CD14-positive monocyte (primary cell): ENCODE results near the gene NEK9. TPM values are rescaled to one million over a fixed set of nuclear protein-coding genes. Genes with fewer than 3 reads are reported as not detected.

Source experiments
- DNase-seq, 3 donors: peaks; one replicate each; pipeline ENCODE4 v3.0.0-alpha.2; 2011 to 2022
- H2AFZ ChIP-seq: 2 replicates; pipeline ENCODE4 v1.6.0; 2012; ENCODE audit warnings: mild to moderate bottlenecking, low read depth, low read length, inconsistent platforms; ENCODE audit not compliant: insufficient read depth, poor library complexity, severe bottlenecking
- H3K27ac ChIP-seq, 2 donors: 1 replicate in 1 of 2; 2 replicates in 1 of 2; pipeline ENCODE4 v1.5.1; 2012 to 2013; ENCODE audit warnings: low read length in 2 of 2, control low read depth in 1 of 2, inconsistent platforms in 1 of 2, low read depth in 1 of 2, mild to moderate bottlenecking in 1 of 2
- H3K27me3 ChIP-seq, 2 donors: one replicate each; pipeline versions ENCODE4 v1.6.0 to v1.6.1; 2011 to 2013; ENCODE audit warnings: low read length in 2 of 2; ENCODE audit not compliant: control insufficient read depth in 2 of 2, insufficient read depth in 2 of 2
- H3K36me3 ChIP-seq, 2 donors: replicated peaks in 1 of 2; 1 replicate in 1 of 2; 2 replicates in 1 of 2; pipeline versions ENCODE4 v1.5.1 to v1.6.1; 2012 to 2013; ENCODE audit warnings: low read length in 2 of 2, control low read depth in 1 of 2, inconsistent platforms in 1 of 2, mild to moderate bottlenecking in 1 of 2; ENCODE audit not compliant: insufficient read depth in 2 of 2, control insufficient read depth in 1 of 2
- H3K4me1 ChIP-seq, 2 donors: 1 replicate in 1 of 2; 2 replicates in 1 of 2; pipeline versions ENCODE4 v1.5.1 to v1.6.1; 2012 to 2013; ENCODE audit warnings: low read length in 2 of 2, control low read depth in 1 of 2, inconsistent platforms in 1 of 2, mild to moderate bottlenecking in 1 of 2, moderate library complexity in 1 of 2; ENCODE audit not compliant: insufficient read depth in 2 of 2, control insufficient read depth in 1 of 2
- H3K4me2 ChIP-seq: replicated peaks from 2 replicates; pipeline ENCODE3; 2012; ENCODE audit warnings: low read length, moderate library complexity, mild to moderate bottlenecking; ENCODE audit not compliant: poor library complexity, severe bottlenecking; ENCODE audit errors: extremely low read depth
- H3K4me3 ChIP-seq, 3 experiments: fragments of 200-600 bp in 1 of 3; sonication (generic) in 1 of 3; replicated peaks in 1 of 3; 1 replicate in 2 of 3; 2 replicates in 1 of 3; pipeline ENCODE4 v1.5.1; 2011 to 2013; ENCODE audit warnings: low read length in 3 of 3, mild to moderate bottlenecking in 3 of 3, control low read depth in 2 of 3, low read depth in 2 of 3, inconsistent platforms in 1 of 3, moderate library complexity in 1 of 3
- H3K79me2 ChIP-seq: 2 replicates; pipeline ENCODE4 v1.6.0; 2012; ENCODE audit warnings: mild to moderate bottlenecking, control low read depth, inconsistent platforms, low read length, moderate library complexity; ENCODE audit not compliant: insufficient read depth
- H3K9ac ChIP-seq: 2 replicates; pipeline ENCODE4 v1.6.0; 2017; ENCODE audit warnings: low read length, mild to moderate bottlenecking; ENCODE audit not compliant: insufficient read depth, poor library complexity, severe bottlenecking
- H3K9me3 ChIP-seq, 2 donors: replicated peaks in 1 of 2; 1 replicate in 1 of 2; 2 replicates in 1 of 2; pipeline versions ENCODE4 v1.5.1 to v1.6.1; 2012 to 2013; ENCODE audit warnings: low read length in 2 of 2, control low read depth in 1 of 2; ENCODE audit not compliant: control insufficient read depth in 1 of 2, insufficient read depth in 1 of 2
- H4K20me1 ChIP-seq: 2 replicates; pipeline ENCODE4 v1.6.0; 2012; ENCODE audit warnings: mild to moderate bottlenecking, low read length, control low read depth, moderate library complexity; ENCODE audit not compliant: insufficient read depth
- H3K27ac Mint-ChIP-seq, 7 donors: one replicate each; pipeline ENCODE4 v1.8.0; 2020; ENCODE audit warnings: mild to moderate bottlenecking in 7 of 7, mixed read lengths in 7 of 7, moderate library complexity in 6 of 7, inconsistent platforms in 2 of 7
- H3K27me3 Mint-ChIP-seq, 3 donors: one replicate each; pipeline ENCODE4 v1.8.0; 2021 to 2022; ENCODE audit warnings: low read depth in 3 of 3, mild to moderate bottlenecking in 3 of 3, mixed read lengths in 3 of 3, moderate library complexity in 3 of 3, inconsistent platforms in 1 of 3
- H3K36me3 Mint-ChIP-seq, 2 donors: one replicate each; pipeline ENCODE4 v1.8.0; 2020; ENCODE audit warnings: mixed read lengths in 2 of 2, inconsistent platforms in 1 of 2, mild to moderate bottlenecking in 1 of 2
- H3K4me1 Mint-ChIP-seq: one replicate; pipeline ENCODE4 v1.8.0; 2020; ENCODE audit warnings: mild to moderate bottlenecking, mixed read lengths
- H3K4me3 Mint-ChIP-seq, 2 donors: one replicate each; pipeline ENCODE4 v1.8.0; 2020; ENCODE audit warnings: mild to moderate bottlenecking in 2 of 2, mixed read lengths in 2 of 2, moderate library complexity in 1 of 2
- H3K9me3 Mint-ChIP-seq, 7 donors: one replicate each; pipeline ENCODE4 v1.8.0; 2020 to 2022; ENCODE audit warnings: mixed read lengths in 7 of 7, mild to moderate bottlenecking in 6 of 7, moderate library complexity in 6 of 7, inconsistent platforms in 2 of 7
- WGBS: methylation state at CpG from one replicate; pipeline ENCODE4 v1.1.5; 2013; ENCODE audit warnings: missing lambda C conversion rate; ENCODE audit not compliant: insufficient coverage; 5-methylcytosine and 5-hydroxymethylcytosine counted together
- intact Hi-C, 2 donors: fragments of 100-400 bp; cut with micrococcal nuclease; formaldehyde crosslinking; loops; one replicate each; pipeline versions ENCODE4 v1.15.0 to v1.15.1; 2023
- polyA plus RNA-seq, 3 donors: library from polyadenylated mRNA; depleted of rRNA in 1 of 3; unstranded in 2 of 3; stranded (reverse) in 1 of 3; fragments of 300-500 nt in 2 of 3; fragments of >200 nt in 1 of 3; fragmentation: Illumina TruSeq in 2 of 3; gene quantifications; 1 replicate in 2 of 3; 2 replicates in 1 of 3; pipeline ENCODE4 v1.2.3, GENCODE V29; 2012 to 2021
- TF ChIP-seq, protein P1 (sequence below): fragments of 200-600 bp; IDR thresholded peaks from one replicate; pipeline ENCODE4 v1.8.0; 2022; ENCODE audit warnings: antibody characterized with exemption, mild to moderate bottlenecking

The NEK9 gene
- polyA plus RNA-seq, 3 donors = 8.9 to 27.8 (median 10.1) TPM

DNA sequence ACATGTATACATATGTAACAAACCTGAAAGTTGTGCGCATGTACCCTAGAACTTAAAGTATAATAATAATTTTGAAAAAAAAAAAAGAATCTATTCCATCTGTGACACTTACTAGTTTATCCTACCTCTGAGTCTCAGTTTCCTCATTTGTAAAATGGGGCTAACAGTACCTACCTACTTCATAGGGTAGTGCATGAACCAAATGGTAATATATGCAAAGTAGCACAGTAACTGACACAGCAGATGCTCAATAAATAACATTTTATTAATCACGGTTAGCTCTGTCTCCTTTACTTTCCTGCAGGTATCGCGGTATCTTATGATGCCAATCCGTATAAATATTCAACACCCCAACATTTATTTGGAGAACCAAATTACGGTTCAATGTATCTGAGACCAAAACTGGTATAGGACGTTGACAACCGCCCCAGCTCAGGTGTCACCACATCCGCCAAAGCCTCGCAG lies 48.9 kb upstream of the NEK9 start:
- H3K9me3 ChIP-seq = no peaks in the 10 kb centered on the region
- intact Hi-C loops = loop anchor here in 1 of 2 donors (5.0 kb wide), 1 partner anchor 122 kb away; no protein-coding TSS in a partner anchor
- H3K27ac ChIP-seq = peak overlapping the region; percentile 95 to 97
- no peaks in the 10 kb centered on the region for H3K27me3 ChIP-seq
- H3K36me3 ChIP-seq = peaks cover 0 to 7% of the 10 kb centered on the region in 2 donors
- Mint-ChIP-seq H3K36me3 (peaks cover 11 to 13% of the 10 kb centered on the region in 2 donors), H3K27ac (peak overlapping the region; percentile 96 to 99 (median 99)), H3K4me1 (peaks cover 45% of the 10 kb centered on the region), H3K27me3 (peaks cover 0 to 3% (median 0%) of the 10 kb centered on the region in 3 donors), H3K4me3 (peak overlapping the region; percentile 91 to 95), H3K9me3 (peaks cover 0 to 2% (median 0%) of the 10 kb centered on the region in 7 donors)
- no peaks in the 10 kb centered on the region for H4K20me1 ChIP-seq
- H3K4me1 ChIP-seq = peaks cover 41 to 57% of the 10 kb centered on the region in 2 donors
- 0% methylated on average over 8 of the region's 10 CpGs for WGBS
- TF ChIP-seq, protein P1, sequence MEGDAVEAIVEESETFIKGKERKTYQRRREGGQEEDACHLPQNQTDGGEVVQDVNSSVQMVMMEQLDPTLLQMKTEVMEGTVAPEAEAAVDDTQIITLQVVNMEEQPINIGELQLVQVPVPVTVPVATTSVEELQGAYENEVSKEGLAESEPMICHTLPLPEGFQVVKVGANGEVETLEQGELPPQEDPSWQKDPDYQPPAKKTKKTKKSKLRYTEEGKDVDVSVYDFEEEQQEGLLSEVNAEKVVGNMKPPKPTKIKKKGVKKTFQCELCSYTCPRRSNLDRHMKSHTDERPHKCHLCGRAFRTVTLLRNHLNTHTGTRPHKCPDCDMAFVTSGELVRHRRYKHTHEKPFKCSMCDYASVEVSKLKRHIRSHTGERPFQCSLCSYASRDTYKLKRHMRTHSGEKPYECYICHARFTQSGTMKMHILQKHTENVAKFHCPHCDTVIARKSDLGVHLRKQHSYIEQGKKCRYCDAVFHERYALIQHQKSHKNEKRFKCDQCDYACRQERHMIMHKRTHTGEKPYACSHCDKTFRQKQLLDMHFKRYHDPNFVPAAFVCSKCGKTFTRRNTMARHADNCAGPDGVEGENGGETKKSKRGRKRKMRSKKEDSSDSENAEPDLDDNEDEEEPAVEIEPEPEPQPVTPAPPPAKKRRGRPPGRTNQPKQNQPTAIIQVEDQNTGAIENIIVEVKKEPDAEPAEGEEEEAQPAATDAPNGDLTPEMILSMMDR = no peak
- peak overlapping the region; percentile 95 for H3K9ac ChIP-seq
- peak overlapping the region; percentile 75 to 92 (median 78) for H3K4me3 ChIP-seq
- H3K79me2 ChIP-seq = peaks cover 58% of the 10 kb centered on the region
- peak overlapping the region; percentile 93 for H3K4me2 ChIP-seq
- DNase-seq = no peak
- no peak overlapping the region for H2AFZ ChIP-seq

DNA sequence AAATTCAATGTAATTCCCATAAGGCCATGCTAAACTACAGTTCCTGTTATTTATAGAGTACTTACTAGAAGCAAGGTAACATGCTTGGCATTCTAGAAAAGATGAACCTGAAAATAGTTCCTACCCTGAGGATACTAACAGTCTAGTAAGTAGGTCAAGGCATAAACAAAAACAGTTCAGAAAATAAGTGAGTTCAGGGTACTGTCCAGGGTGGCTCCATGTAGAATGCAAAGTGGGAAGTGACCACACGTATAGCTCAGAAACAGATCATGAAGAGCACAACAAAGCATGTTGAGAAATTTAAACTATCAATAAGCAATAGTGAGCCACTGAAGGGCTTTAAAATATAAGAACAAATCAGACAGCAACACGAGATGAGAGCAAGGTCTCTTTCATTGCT lies 47.2 kb upstream of the NEK9 start:
- Histone ChIP-seq H3K27me3 (no peaks in the 10 kb centered on the region), H3K4me2 (peak overlapping the region; percentile 24), H3K4me1 (peaks cover 48 to 68% of the 10 kb centered on the region in 2 donors), H3K9ac (no peak overlapping the region), H4K20me1 (no peaks in the 10 kb centered on the region), H3K27ac (peak overlapping the region in 1 of 2 donors; percentile 49), H3K36me3 (peaks cover 0 to 7% of the 10 kb centered on the region in 2 donors), H3K4me3 (peak overlapping the region in 1 of 3 experiments; percentile 92), H3K9me3 (no peaks in the 10 kb centered on the region), H2AFZ (no peak overlapping the region), H3K79me2 (peaks cover 73% of the 10 kb centered on the region)
- WGBS = 67% methylated on average over 2 of the region's 2 CpGs
- Mint-ChIP-seq H3K36me3 (peaks cover 11 to 13% of the 10 kb centered on the region in 2 donors), H3K4me1 (peaks cover 56% of the 10 kb centered on the region), H3K4me3 (peak overlapping the region in 1 of 2 donors; percentile 35), H3K27me3 (no peaks in the 10 kb centered on the region), H3K27ac (peak overlapping the region in 5 of 7 donors; percentile 69 to 74 (median 72)), H3K9me3 (peaks cover 0 to 4% (median 0%) of the 10 kb centered on the region in 7 donors)
- intact Hi-C loops = loop anchor here (5.0 kb wide), 1 partner anchor 37 kb away; no protein-coding TSS in a partner anchor
- no peak for DNase-seq
- TF ChIP-seq, protein P1 = no peak
